Stimulated activated CD8-positive, alpha-beta memory T cell treated with anti-CD3 and anti-CD28 coated beads, Interleukin-12 subunit alpha, Interleukin-12 subunit beta, amount 100 ng/mL, for 24 hours (primary cell): Measurements from ENCODE around the gene ABO.
"Not testable (repeated sequence)": the region's sequence is repeated elsewhere in the genome, so short reads cannot be mapped to it uniquely, and the experiment has no call there.

Experiments used
- DNase-seq: peaks from one replicate; pipeline ENCODE4 v3.0.0-alpha.2; 2020; ENCODE audit errors: extremely low read depth

ABO gene

GRCh38 chr9:133225171-133226011 is 49.6 kb downstream of the ABO start:
- no peak for DNase-seq

- DNase-seq, result no peak
Observed at GRCh38 chr9:133224762-133225161, 50.2 kb downstream of the ABO start.

GRCh38 chr9:133223159-133223756 is 51.7 kb downstream of the ABO start:
- not testable (repeated sequence) for DNase-seq

GRCh38 chr9:133221994-133222393 is 53.0 kb downstream of the ABO start:
- not testable (repeated sequence) for DNase-seq

GRCh38 chr9:133221177-133221809 is 53.7 kb downstream of the ABO start:
- DNase-seq, result no peak

GRCh38 chr9:133218049-133218975 is 56.7 kb downstream of the ABO start:
- not testable (repeated sequence) for DNase-seq

- DNase-seq, result not testable (repeated sequence)
Observed at GRCh38 chr9:133217333-133217988, 57.5 kb downstream of the ABO start.

DNA sequence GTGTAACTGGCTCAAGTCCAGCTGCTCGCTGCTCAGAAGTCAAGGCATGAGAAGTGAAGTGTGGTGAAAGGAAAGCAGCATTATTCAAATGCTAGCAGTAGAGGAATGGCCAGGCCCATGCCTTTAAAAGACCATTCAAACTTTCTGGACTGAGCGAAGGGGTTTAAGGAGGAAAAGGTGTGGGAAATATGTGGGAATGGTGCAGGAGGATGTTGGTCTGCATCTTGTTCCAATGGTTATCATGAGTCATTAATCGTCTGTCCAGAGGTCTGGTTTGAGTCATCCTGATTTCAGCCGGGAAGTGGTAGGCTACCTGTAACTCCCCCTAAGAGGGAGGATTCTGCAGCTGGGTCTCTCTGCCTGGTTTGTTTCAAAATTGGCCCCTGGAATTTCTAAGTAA is 60.7 kb downstream of the ABO start:
- not testable (repeated sequence) for DNase-seq

DNA sequence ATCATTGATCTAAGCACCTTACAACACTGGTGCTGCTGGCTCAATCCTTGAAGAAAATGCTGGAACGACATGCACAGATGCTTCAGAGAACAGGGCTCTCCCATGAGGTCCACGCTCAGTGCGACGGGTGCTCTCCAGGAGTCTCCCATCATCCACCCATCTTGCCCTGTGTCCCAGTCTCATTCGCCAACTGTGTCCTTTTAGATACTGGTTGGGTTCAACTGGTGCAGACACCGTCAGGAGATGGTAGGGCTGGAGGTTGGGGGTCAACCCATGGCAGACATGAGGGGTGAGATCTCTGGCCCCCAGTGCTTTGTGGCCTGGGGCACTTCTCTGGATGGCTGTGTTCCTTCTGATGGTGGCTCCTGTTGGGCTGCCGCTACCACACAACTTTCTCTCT is 64.4 kb downstream of the ABO start:
- no peak for DNase-seq

DNA sequence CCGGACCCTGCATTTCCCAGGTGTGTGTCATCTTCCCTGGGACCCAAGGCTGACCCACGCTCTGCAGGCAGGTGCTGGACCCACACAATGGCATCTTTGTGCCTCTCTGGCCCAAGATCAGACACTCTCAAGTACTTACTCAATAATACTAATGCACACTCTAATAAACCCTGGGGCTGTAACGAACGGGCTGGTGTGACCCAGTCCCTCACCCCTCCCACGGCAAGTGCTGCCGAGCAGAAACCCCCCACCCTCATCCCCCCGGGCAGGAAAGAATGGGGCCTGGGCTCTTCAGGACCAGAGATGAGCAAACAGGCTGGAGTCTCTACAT is 64.8 kb downstream of the ABO start:
- no peak for DNase-seq

- DNase-seq, result not testable (repeated sequence)
Observed at GRCh38 chr9:133209327-133210201, 65.4 kb downstream of the ABO start.

DNA sequence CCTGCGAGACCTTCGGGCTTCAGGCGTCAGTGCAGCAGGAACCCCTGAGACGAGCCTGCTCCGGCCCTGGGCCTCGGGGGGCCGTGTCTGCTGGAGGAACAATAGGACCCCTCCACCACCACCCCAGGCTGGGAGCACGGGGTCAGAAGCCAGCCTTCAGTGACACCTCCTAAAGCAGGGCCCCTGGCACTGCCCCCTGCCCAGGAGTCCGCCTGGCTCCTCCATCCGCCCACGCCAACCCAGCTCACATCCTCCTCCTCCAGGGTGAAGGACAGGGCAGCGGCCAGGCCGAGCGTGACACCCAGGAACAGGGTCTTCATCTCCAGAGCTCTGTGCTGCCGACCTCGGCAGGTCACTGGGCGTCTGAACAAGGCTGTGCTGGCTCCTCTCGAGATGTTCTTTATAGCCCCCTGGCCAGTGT is 66.1 kb downstream of the ABO start, which contains the start of gene OBP2B:
Gene OBP2B (minus strand): TSS at position 371 of the 421 bp plus-strand sequence. CDS start 51 bp downstream, at position 320.
- DNase-seq, result not testable (repeated sequence)

DNA sequence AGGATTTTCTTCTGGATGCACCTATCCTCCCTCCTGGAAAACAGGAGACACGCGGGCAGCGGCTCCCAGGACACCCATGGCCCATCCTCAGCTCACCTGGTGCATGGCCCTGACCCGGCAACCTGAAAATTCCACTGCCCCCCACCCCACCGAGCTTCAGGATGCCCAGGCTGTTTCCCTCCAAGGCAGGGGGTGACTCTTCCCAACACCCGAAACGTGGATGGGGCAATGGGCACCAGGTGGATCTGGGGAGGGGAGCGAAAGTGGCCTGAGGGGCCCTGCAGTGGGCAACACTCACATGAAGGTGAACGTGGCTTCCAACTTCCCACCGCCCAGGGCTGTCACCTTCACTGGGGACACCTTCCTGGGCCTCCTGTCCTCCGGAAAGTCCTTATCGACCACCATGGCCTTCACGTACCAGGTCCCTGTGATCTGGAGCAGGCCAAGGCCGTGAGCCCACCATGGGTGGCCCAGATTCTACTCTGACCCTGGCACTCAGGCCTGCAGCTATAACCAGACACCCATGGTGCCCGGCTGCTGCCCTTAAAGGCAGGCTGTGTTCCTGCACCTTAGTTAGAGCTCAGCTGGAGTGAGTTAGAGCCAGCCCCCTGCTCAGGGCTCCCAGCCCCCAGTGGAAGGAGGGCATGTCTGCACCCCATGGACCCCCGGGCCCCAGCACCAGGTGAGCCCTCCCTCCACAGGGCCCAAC is 66.7 kb downstream of the ABO start:
- not testable (repeated sequence) for DNase-seq

DNA sequence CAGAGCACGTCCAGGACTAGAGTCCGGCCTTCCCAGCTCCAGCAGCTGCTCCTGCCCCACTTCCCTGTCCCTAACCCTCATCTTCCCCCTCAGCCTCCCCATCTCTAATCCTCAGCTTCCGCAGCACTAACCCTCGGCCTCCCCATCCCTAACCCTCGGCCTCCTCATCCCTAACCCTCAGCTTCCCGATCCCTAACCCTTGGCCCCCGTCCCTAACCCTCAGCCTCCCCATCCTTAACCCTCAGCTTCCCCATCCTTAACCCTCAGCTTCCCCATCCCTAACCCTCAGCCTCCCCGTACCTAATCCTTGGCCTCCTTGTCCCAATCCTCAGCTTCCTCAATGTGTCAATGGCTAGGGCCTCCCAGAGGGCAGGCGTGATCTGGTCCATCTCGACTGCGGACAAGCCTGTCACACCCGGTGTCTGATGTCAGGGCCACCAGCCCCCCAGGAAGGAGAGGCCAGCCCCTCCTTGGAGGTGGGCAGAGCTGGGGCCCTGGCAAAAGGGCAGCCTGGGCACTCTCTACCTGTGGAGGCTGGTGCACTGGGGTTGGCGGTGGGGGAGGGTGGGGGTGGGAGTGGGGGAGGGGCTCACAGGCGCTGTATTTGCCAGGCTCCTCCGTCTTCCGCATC is 67.3 kb downstream of the ABO start:
- DNase-seq, result no peak

GRCh38 chr9:133207021-133207531 is 67.9 kb downstream of the ABO start:
- DNase-seq, result no peak

DNA sequence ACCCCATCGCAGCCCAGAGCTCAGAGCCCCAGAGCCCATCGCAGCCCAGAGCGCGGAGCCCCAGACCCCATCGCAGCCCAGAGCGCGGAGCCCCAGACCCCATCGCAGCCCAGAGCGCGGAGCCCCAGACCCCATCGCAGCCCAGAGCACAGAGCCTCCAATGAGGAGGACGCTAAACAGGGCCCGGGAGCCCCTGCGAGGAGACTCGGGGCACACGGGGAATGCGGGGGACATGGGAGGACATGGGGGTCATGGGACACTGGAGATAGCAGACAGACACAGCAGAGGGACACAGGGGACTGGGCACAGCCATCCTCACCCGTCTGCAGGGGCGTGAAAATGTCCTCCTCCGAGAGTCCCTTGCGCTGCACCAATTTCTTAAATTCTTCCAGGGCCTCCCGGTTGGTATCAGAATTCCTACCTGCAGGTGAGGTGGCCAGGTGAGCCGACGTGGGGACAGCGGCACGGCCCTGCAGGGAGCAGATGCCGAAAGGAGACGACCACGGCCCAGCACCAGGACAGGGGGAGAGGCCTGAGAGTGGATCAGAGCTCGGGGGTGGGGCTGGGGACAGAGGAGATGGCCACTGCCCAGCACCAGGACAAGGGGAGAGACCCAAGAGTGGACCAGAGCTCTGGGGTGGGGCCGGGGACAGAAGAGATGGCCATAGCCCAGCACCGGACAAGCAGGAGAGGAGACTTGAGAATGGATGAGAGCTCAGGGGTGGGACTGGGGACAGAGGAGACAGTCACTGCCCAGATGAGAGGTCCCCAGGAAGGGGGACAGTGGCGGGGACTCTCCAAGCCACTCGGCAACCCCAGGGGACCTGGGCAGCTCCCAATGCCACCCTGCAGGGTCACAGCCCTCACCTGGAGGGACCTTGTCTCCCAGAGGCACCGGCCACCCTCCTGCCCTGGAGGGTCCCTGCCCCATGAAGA is 68.7 kb downstream of the ABO start:
- no peak for DNase-seq

GRCh38 chr9:133205481-133205887 is 69.5 kb downstream of the ABO start:
- DNase-seq, result not testable (repeated sequence)
